HCT116 (cell line): ENCODE data around the gene RUNX2.

ENCODE experiments used
- CEBPB ChIP-seq: IDR thresholded peaks from 2 replicates; pipeline ENCODE4 v1.6.1; 2012; ENCODE audit warnings: low read depth
- CTCF ChIP-seq, 3 experiments: fragments of 200-600 bp in 1 of 3; sonication (generic) in 1 of 3; IDR thresholded peaks in 2 of 3; conservative IDR thresholded peaks in 1 of 3; 2 replicates each; pipeline ENCODE4 v1.5.1; 2012 to 2017; ENCODE audit warnings: low read depth in 2 of 3, low read length in 2 of 3, antibody characterized with exemption in 1 of 3, borderline replicate concordance in 1 of 3, control low read depth in 1 of 3, mild to moderate bottlenecking in 1 of 3, mixed read lengths in 1 of 3, mixed run types in 1 of 3, moderate library complexity in 1 of 3; ENCODE audit not compliant: insufficient read depth in 1 of 3
- ELF1 ChIP-seq: IDR thresholded peaks from 2 replicates; pipeline ENCODE4 v1.6.1; 2012; ENCODE audit warnings: low read depth, borderline replicate concordance
- EZH2 ChIP-seq: fragments of 200-600 bp; sonication (generic); IDR thresholded peaks from 2 replicates; pipeline ENCODE4 v1.6.1; 2017; ENCODE audit warnings: antibody characterized with exemption, mixed run types
- MAX ChIP-seq: IDR thresholded peaks from 2 replicates; pipeline ENCODE4 v1.6.1; 2012
- POLR2A ChIP-seq: IDR thresholded peaks from 2 replicates; pipeline ENCODE4 v1.7.0; 2011; ENCODE audit warnings: borderline replicate concordance; ENCODE audit not compliant: insufficient read depth, insufficient read length; ENCODE audit errors: extremely low read depth
- POLR2AphosphoS5 ChIP-seq: IDR thresholded peaks from 2 replicates; pipeline ENCODE4 v1.6.1; 2011; ENCODE audit warnings: mild to moderate bottlenecking, low read depth, low read length, moderate library complexity
- SIN3A ChIP-seq: IDR thresholded peaks from 2 replicates; pipeline ENCODE4 v1.6.1; 2012; ENCODE audit warnings: low read depth
- SP1 ChIP-seq: IDR thresholded peaks from 2 replicates; pipeline ENCODE4 v1.6.1; 2012; ENCODE audit warnings: low read depth
- TCF7L2 ChIP-seq: IDR thresholded peaks from 2 replicates; pipeline ENCODE4 v1.7.0; 2011; ENCODE audit warnings: borderline replicate concordance, inconsistent platforms; ENCODE audit not compliant: insufficient read depth, insufficient read length; ENCODE audit errors: extremely low read depth
- YY1 ChIP-seq: IDR thresholded peaks from 2 replicates; pipeline ENCODE4 v1.6.1; 2011; ENCODE audit warnings: low read length, low read depth, moderate library complexity, mild to moderate bottlenecking; ENCODE audit not compliant: insufficient replicate concordance; ENCODE audit errors: extremely low read depth
- ZNF274 ChIP-seq: fragments of 200-500 bp; sonication (Bioruptor generic); IDR thresholded peaks from 2 replicates; pipeline ENCODE4 v1.6.1; 2014; ENCODE audit warnings: mild to moderate bottlenecking, low read depth, low read length, inconsistent platforms

- TF ChIP-seq CTCF (IDR thresholded peaks at IDR 0.05 in 2 of 3, conservative IDR thresholded peaks at IDR 0.05 in 1 of 3; ENCODE audit: borderline replicate concordance in 1 of 3, insufficient read depth in 1 of 3, low read depth in 2 of 3, low read length in 2 of 3) (no peak), SP1 (no peak), POLR2AphosphoS5 (no peak), MAX (no peak), ZNF274 (no peak), CEBPB (no peak), TCF7L2 (no peak), POLR2A (no peak), YY1 (no peak), SIN3A (no peak), EZH2 (no peak), ELF1 (no peak)
These were observed 312.7 kb downstream of the RUNX2 start for GRCh38 chr6:45640811-45641210.
